Neural cell (in vitro differentiated cells): ENCODE measurements around the gene MGAT4A. TPM values are rescaled to one million over a fixed set of nuclear protein-coding genes. Genes with fewer than 3 reads are reported as not detected.
A peak's percentile ranks its signal among the peaks of the same experiment; 100 is the strongest.

Experiments used
- H2AFZ ChIP-seq: fragments of 200-600, 300-800 bp; sonication (generic), shearing (Covaris generic); 2 replicates; pipeline ENCODE4 v1.6.0; 2014; ENCODE audit warnings: low read depth, mild to moderate bottlenecking, antibody characterized with exemption, low read length, moderate library complexity
- H3F3A ChIP-seq: fragments of 200-600 bp; shearing (Covaris generic); 2 replicates; pipeline ENCODE4 v1.6.1; 2016; ENCODE audit warnings: mild to moderate bottlenecking, moderate library complexity, mixed read lengths, antibody characterized with exemption, low read length; ENCODE audit not compliant: insufficient read depth, poor library complexity, severe bottlenecking
- H3K27ac ChIP-seq: fragments of 200-600, 300-800 bp; sonication (generic), shearing (Covaris generic); 2 replicates; pipeline ENCODE4 v1.5.1; 2014; ENCODE audit warnings: mild to moderate bottlenecking, low read length, moderate library complexity
- H3K27me3 ChIP-seq: fragments of 300-800, 200-600 bp; sonication (generic), shearing (Covaris generic); 2 replicates; pipeline ENCODE4 v1.6.0; 2014; ENCODE audit warnings: mild to moderate bottlenecking, low read depth, low read length, moderate library complexity; ENCODE audit not compliant: insufficient read depth
- H3K36me3 ChIP-seq: fragments of 300-800, 200-600 bp; sonication (generic), shearing (Covaris generic); 2 replicates; pipeline ENCODE4 v1.5.1; 2014; ENCODE audit warnings: mild to moderate bottlenecking, antibody characterized with exemption, low read length, moderate library complexity; ENCODE audit not compliant: insufficient read depth
- H3K4me2 ChIP-seq: fragments of 300-800, 200-600 bp; sonication (generic), shearing (Covaris generic); 2 replicates; pipeline ENCODE4 v1.6.0; 2014; ENCODE audit warnings: mild to moderate bottlenecking, low read length
- H3K4me3 ChIP-seq: fragments of 300-800, 200-600 bp; sonication (generic), shearing (Covaris generic); 2 replicates; pipeline ENCODE4 v1.5.1; 2014; ENCODE audit warnings: mild to moderate bottlenecking, low read length, moderate library complexity
- H3K79me2 ChIP-seq: fragments of 200-600 bp; shearing (Covaris generic); replicated peaks from 2 replicates; pipeline ENCODE4 v1.6.0; 2014; ENCODE audit warnings: mild to moderate bottlenecking, low read length, moderate library complexity; ENCODE audit not compliant: insufficient read depth
- H3K9ac ChIP-seq: fragments of 300-800, 200-600 bp; sonication (generic), shearing (Covaris generic); 2 replicates; pipeline ENCODE4 v1.6.1; 2016; ENCODE audit warnings: mild to moderate bottlenecking, low read length, mixed read lengths
- H3K9me2 ChIP-seq: fragments of 200-600 bp; shearing (Covaris generic); 2 replicates; pipeline ENCODE4 v1.6.1; 2016; ENCODE audit warnings: mild to moderate bottlenecking, low read length, mixed read lengths; ENCODE audit not compliant: insufficient read depth
- H3K9me3 ChIP-seq: fragments of 200-600, 300-800 bp; sonication (generic), shearing (Covaris generic); 2 replicates; pipeline ENCODE4 v1.6.1; 2016; ENCODE audit warnings: mild to moderate bottlenecking, mixed run types, low read length, moderate library complexity, mixed read lengths
- H4K20me1 ChIP-seq: fragments of 200-600 bp; shearing (Covaris generic); 2 replicates; pipeline ENCODE4 v1.6.1; 2016; ENCODE audit warnings: mild to moderate bottlenecking, mixed run types; ENCODE audit not compliant: insufficient read depth
- MXI1 ChIP-seq: fragments of 450-650 bp; conservative IDR thresholded peaks from 2 replicates; pipeline ENCODE4 v1.6.1; 2014; ENCODE audit warnings: antibody characterized with exemption, mild to moderate bottlenecking; ENCODE audit not compliant: poor library complexity, severe bottlenecking
- POLR2AphosphoS5 ChIP-seq: IDR thresholded peaks from 2 replicates; pipeline ENCODE4 v1.6.1; 2012
- polyA plus RNA-seq: library from polyadenylated mRNA; depleted of rRNA; stranded (reverse); fragments of >200 nt; gene quantifications from 2 replicates; pipeline ENCODE4 v1.2.3, GENCODE V29; 2014
- TF ChIP-seq, protein P1 (sequence below): fragments of 450-650 bp; IDR thresholded peaks from 2 replicates; pipeline ENCODE4 v1.5.1; 2014; ENCODE audit warnings: antibody characterized with exemption, mild to moderate bottlenecking, moderate library complexity; ENCODE audit not compliant: poor library complexity, severe bottlenecking
- TF ChIP-seq, protein P2 (sequence below): IDR thresholded peaks from 2 replicates; pipeline ENCODE4 v1.6.1; 2012; ENCODE audit warnings: borderline replicate concordance

Gene MGAT4A
- polyA plus RNA-seq, 1 donor from 2014 or later: 54.8 TPM

DNA sequence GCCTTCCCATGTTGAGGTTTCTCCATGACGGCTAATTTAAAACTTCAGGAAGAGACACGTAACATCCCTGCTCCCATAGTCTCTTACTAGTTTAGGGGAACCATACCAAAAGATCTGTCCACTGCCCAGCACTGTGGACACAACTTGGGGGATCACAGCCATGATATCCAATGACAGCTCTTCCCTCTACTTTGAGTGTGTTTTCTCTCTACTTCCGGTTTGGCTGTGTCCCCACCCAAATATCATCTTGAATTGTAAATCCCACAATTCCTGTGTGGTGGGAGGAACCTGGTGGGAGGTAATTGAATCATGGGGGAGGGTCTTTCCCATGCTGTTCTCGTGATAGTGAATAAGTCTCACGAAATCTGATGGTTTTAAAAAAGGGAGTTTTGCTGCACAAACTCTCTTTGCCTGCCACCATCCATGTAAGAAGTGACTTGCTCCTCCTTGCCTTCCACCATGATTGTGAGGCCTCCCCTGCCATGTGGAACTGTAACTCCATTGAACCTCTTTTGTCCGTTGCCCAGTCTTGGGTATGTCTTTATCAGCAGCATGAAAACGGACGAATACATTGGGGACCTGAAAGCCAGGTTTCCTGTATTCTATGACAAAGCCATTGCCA, 1.6 kb upstream of the MGAT4A start:
- H3K36me3 ChIP-seq: no peaks in the 10 kb centered on the region
- no peaks in the 10 kb centered on the region for H3K9me2 ChIP-seq
- H3K4me2 ChIP-seq: no peak overlapping the region
- no peak overlapping the region for H3K9ac ChIP-seq
- H3K9me3 ChIP-seq: no peaks in the 10 kb centered on the region
- no peak overlapping the region for H2AFZ ChIP-seq
- peaks cover 17% of the 10 kb centered on the region for H3K79me2 ChIP-seq
- no peaks in the 10 kb centered on the region for H4K20me1 ChIP-seq
- no peak overlapping the region for H3K27ac ChIP-seq
- H3K4me3 ChIP-seq: peak overlapping the region; percentile 73
- no peak for TF ChIP-seq MXI1
- TF ChIP-seq, protein P1, sequence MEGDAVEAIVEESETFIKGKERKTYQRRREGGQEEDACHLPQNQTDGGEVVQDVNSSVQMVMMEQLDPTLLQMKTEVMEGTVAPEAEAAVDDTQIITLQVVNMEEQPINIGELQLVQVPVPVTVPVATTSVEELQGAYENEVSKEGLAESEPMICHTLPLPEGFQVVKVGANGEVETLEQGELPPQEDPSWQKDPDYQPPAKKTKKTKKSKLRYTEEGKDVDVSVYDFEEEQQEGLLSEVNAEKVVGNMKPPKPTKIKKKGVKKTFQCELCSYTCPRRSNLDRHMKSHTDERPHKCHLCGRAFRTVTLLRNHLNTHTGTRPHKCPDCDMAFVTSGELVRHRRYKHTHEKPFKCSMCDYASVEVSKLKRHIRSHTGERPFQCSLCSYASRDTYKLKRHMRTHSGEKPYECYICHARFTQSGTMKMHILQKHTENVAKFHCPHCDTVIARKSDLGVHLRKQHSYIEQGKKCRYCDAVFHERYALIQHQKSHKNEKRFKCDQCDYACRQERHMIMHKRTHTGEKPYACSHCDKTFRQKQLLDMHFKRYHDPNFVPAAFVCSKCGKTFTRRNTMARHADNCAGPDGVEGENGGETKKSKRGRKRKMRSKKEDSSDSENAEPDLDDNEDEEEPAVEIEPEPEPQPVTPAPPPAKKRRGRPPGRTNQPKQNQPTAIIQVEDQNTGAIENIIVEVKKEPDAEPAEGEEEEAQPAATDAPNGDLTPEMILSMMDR: no peak
- no peak for TF ChIP-seq POLR2AphosphoS5
- TF ChIP-seq, protein P2, sequence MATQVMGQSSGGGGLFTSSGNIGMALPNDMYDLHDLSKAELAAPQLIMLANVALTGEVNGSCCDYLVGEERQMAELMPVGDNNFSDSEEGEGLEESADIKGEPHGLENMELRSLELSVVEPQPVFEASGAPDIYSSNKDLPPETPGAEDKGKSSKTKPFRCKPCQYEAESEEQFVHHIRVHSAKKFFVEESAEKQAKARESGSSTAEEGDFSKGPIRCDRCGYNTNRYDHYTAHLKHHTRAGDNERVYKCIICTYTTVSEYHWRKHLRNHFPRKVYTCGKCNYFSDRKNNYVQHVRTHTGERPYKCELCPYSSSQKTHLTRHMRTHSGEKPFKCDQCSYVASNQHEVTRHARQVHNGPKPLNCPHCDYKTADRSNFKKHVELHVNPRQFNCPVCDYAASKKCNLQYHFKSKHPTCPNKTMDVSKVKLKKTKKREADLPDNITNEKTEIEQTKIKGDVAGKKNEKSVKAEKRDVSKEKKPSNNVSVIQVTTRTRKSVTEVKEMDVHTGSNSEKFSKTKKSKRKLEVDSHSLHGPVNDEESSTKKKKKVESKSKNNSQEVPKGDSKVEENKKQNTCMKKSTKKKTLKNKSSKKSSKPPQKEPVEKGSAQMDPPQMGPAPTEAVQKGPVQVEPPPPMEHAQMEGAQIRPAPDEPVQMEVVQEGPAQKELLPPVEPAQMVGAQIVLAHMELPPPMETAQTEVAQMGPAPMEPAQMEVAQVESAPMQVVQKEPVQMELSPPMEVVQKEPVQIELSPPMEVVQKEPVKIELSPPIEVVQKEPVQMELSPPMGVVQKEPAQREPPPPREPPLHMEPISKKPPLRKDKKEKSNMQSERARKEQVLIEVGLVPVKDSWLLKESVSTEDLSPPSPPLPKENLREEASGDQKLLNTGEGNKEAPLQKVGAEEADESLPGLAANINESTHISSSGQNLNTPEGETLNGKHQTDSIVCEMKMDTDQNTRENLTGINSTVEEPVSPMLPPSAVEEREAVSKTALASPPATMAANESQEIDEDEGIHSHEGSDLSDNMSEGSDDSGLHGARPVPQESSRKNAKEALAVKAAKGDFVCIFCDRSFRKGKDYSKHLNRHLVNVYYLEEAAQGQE: no peak
- no peaks in the 10 kb centered on the region for H3F3A ChIP-seq
- H3K27me3 ChIP-seq: no peaks in the 10 kb centered on the region

DNA sequence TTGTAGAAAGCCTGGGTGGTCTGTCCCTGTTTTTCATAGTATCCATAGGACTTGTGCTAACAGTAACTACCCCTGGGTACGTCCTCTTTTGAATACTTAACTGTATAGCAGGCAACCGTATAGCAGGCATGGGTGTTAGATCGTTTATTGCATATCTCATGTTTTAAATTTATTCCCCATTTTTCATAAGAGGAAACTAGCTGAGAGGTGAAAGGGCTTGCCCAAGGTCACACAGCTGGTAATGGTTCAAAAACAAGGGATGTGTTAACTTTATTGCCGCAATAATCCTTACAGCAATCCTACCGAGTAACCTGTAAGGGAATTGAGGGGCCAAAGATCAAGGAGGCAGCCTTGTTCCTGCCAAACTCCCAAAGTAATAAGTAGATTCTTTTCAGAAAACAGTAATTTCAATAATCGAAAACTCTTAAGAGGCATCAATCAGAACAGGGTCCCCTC, 990 bp upstream of the MGAT4A start:
- H2AFZ ChIP-seq: peak overlapping the region; percentile 69
- peak overlapping the region; percentile 75 for H3K9ac ChIP-seq
- no peaks in the 10 kb centered on the region for H4K20me1 ChIP-seq
- TF ChIP-seq, protein P2: no peak
- no peaks in the 10 kb centered on the region for H3K27me3 ChIP-seq
- H3K4me2 ChIP-seq: peak overlapping the region; percentile 47
- no peaks in the 10 kb centered on the region for H3K9me2 ChIP-seq
- no peaks in the 10 kb centered on the region for H3K9me3 ChIP-seq
- H3K27ac ChIP-seq: peak overlapping the region; percentile 37
- no peaks in the 10 kb centered on the region for H3F3A ChIP-seq
- peaks cover 23% of the 10 kb centered on the region for H3K79me2 ChIP-seq
- H3K36me3 ChIP-seq: no peaks in the 10 kb centered on the region
- H3K4me3 ChIP-seq: peak overlapping the region; percentile 73
